GM13977 (cell line): ENCODE measurements around the gene KLRB1.
"Not testable (repeated sequence)": the region's sequence is repeated elsewhere in the genome, so short reads cannot be mapped to it uniquely, and the experiment has no call there.

Experiments
- DNase-seq: peaks from one replicate; pipeline ENCODE4 v3.0.0; 2012; ENCODE audit warnings: low spot score
- in situ Hi-C: fragments of 300-500 bp; cut with MboI; formaldehyde crosslinking; loops from one replicate; pipeline ENCODE4 v1.12.0; 2022; ENCODE audit warnings: low sequenced_read_pairs, low pct_unique_long_range_greater_than_20kb, mixed read lengths, inconsistent platforms; ENCODE audit not compliant: unreplicated experiment
- TF ChIP-seq, protein P1 (sequence below): IDR thresholded peaks from 2 replicates; pipeline ENCODE4 v1.5.1; 2012; ENCODE audit warnings: mild to moderate bottlenecking, control low read depth; ENCODE audit not compliant: insufficient read depth; ENCODE audit errors: extremely low read depth, missing control alignments

Gene KLRB1

DNA sequence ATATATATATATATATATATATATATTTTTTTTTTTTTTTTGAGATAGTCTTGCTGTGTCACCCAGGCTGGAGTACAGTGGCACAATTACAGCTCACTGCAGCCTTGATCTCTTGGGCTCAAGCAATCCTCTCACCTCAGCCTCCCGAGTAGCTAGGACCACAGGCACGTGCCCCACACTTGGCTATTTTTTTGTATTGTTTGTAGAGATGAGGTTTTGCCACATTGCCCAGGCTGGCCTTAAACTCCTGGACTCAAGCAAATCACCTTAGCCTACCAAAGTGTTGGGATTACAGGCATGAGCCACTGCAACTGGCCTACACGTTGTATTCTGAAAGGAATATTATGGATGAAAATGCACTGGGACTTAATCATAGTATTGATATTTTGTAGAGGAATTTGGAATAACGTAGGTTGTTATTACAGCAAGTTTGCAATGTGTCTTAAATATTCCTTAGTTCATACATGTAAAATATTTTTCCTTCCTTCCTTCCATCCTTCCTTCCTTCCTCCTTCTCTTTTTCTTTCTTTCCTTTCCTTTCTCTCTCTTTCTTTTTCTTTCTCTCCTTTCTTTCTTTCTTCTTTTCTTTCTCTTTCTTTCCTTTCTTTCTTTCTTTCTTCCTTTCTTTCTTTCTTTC, 862 bp downstream of the KLRB1 start:
- in situ Hi-C loops = no loop called here

DNA sequence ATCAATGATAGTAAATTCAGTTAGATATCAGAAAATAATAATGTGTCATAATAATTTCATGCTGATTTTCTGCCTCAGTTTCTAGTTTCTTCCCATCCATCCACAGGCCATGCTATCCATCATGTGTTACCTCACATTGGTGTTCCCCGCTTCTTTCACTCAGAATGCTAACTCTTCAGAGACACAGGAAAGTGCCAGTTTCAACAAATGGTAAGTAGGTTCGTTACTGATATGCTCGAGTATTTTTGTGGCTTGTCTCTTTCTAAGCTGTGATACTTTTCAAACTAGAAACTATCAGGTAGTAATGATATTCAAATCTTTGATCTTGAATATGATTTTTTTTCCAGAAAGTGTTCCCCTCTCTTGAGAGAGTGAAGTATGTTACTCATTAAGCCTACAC, 1.5 kb downstream of the KLRB1 start:
- in situ Hi-C loops = no loop called here
- TF ChIP-seq, protein P1, sequence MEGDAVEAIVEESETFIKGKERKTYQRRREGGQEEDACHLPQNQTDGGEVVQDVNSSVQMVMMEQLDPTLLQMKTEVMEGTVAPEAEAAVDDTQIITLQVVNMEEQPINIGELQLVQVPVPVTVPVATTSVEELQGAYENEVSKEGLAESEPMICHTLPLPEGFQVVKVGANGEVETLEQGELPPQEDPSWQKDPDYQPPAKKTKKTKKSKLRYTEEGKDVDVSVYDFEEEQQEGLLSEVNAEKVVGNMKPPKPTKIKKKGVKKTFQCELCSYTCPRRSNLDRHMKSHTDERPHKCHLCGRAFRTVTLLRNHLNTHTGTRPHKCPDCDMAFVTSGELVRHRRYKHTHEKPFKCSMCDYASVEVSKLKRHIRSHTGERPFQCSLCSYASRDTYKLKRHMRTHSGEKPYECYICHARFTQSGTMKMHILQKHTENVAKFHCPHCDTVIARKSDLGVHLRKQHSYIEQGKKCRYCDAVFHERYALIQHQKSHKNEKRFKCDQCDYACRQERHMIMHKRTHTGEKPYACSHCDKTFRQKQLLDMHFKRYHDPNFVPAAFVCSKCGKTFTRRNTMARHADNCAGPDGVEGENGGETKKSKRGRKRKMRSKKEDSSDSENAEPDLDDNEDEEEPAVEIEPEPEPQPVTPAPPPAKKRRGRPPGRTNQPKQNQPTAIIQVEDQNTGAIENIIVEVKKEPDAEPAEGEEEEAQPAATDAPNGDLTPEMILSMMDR = no peak
- no peak for DNase-seq

More for the DNA sequence above, 862 bp downstream of the KLRB1 start:
- DNase-seq = no peak
- TF ChIP-seq, protein P1 = no peak

DNA sequence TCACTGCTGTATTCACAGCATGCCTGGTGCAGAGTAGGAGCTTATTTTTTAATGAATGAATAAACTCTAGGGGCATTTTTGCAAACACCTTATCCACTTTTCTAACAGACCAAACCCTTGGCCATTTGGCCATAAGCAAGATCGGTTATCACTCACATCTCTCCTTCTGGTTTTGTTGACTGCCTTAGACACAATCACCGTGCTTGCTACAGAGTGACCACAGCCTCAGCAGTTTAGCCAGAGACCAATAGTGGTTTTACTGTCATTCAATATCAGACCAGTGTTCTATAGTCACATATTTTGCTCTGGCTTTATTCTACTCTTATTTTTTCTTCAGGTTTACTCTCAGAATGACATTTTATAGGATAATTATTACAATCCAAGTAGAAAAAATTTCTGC, 2.2 kb downstream of the KLRB1 start:
- TF ChIP-seq, protein P1 = no peak
- DNase-seq = no peak
- in situ Hi-C loops = no loop called here

DNA sequence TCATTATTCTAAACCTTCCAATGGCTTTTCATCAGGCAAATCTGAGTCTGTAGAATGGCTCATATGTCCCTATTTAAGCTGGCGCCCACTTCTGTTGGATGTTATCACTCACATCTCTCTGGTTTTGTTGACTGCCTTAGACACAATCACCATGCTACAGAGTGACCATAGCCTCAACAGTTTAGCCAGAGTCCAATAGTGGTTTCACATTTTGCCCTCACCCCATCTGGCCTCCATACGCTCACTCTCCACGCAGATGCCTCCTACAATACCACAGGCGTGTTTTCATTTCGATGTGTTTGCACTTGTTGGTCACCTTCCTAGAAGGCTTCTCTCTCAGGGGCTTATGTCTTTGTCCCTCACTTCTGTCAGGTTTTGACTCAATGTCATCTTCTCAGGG, 3.4 kb downstream of the KLRB1 start:
- TF ChIP-seq, protein P1 = no peak
- DNase-seq = no peak
- in situ Hi-C loops = no loop called here

DNA sequence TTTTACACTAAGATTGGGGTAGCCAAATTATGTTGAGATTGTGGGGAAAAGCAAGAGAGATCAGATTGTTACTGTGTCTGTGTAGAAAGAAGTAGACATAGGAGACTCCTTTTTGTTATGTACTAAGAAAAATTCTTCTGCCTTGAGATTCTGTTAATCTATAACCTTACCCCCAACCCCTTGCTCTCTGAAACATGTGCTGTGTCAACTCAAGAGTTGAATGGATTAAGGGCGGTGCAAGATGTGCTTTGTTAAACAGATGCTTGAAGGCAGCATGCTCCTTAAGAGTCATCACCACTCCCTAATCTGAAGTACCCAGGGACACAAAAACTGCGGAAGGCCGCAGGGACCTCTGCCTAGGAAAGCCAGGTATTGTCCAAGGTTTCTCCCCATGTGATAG, 7.3 kb downstream of the KLRB1 start:
- in situ Hi-C loops, DNase-seq: not testable (repeated sequence)

DNA sequence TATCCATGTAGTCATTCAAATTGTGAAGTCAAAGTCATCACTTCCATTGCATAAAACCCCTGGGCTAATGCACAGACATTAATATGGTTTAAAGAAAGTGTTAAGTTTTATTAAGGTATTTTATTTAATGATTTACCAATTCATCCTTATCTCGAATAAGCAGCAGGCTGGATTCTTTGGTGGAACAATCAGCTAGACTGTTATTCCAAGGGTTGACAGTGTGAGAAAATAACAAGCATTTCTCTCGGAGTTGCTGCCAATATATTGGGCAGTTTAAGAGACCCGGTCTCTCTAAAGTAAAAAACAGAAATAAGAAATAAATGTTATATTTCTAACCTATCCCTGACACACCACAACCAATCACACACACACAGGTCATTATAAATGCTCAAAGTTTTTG, 9.4 kb downstream of the KLRB1 start:
- TF ChIP-seq, protein P1 = no peak
- no peak for DNase-seq
- in situ Hi-C loops = loop anchor here (25.0 kb wide), 1 partner anchor 136 kb away; no protein-coding TSS in a partner anchor

DNA sequence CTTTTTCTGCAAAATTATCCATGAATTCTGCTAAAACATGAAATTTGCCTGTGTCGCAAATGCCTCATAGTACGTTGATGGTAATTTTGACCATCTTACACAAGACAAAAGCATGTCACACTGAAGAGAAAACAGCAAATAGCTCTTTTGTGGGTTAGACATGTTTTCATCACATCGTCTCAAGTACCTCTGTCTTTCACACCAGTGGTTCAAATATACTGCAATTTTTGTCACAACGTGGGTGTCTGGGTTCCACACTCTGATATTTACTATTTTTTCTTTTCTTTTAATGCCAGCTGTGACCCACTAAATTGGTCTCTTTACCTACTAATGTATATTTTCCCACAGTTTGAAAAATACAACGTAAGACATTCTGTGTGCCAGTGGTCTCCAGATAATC, 10.4 kb downstream of the KLRB1 start:
- in situ Hi-C loops = loop anchor here (25.0 kb wide), 1 partner anchor 135 kb away; no protein-coding TSS in a partner anchor
- DNase-seq = no peak
- TF ChIP-seq, protein P1 = no peak
